ENCODE measurements around the gene DDX55.
"Not testable (repeated sequence)": the region's sequence is repeated elsewhere in the genome, so short reads cannot be mapped to it uniquely, and the experiment has no call there.

The DDX55 gene

DNA sequence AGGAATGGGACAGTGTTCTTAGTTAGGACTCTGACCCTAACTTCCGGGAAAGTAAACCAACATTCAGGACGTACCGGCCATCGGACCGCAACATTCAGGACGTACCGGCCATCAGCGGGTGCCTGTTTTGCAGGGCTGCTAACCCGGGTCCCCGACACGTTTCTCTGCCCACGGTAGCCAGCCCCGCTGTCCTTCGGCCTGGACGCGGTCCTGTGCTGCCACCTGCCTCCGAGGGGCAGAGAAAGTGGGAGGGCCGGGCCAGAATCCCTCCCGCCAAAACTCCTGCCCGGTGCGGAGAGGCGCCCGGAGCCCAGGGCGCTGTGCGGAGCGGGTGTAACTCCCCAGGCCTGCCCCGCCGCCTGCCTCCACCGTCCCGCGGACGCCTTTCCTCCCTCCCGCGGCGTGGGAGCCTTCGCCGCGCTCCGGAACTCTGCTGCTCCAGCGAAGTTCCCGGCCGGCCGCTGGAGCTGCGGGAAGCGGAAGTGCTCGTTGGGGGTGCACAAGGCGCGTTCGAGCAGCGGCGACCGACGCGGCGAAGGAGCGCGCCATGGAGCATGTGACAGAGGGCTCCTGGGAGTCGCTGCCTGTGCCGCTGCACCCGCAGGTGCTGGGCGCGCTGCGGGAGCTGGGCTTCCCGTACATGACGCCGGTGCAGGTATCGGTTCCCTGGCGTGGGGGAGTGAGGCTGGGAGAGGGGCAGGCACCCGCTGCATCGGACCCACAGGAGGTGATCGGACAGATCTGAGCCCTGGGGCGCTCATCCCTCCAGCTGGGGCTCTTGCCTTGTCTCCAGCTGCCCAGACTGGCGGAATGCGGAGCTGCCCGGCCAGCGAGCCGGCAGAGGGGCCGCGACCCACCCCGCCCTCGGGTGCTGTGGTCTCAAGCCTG, at the start of gene DDX55:
DDX55 (plus strand) TSS at position 498 of the 888 bp plus-strand sequence; CDS start at position 548, 50 bp downstream.
- DNase-seq (ENCODE audit: low read depth), result peak; percentile 67

GRCh38 chr12:123554136-123554535, 47.8 kb upstream of the DDX55 start:
- not testable (repeated sequence) for DNase-seq (ENCODE audit: low read depth)

- DNase-seq (ENCODE audit: low read depth), result not testable (repeated sequence)
These were observed 47.1 kb upstream of the DDX55 start for GRCh38 chr12:123554843-123555242.

DNA sequence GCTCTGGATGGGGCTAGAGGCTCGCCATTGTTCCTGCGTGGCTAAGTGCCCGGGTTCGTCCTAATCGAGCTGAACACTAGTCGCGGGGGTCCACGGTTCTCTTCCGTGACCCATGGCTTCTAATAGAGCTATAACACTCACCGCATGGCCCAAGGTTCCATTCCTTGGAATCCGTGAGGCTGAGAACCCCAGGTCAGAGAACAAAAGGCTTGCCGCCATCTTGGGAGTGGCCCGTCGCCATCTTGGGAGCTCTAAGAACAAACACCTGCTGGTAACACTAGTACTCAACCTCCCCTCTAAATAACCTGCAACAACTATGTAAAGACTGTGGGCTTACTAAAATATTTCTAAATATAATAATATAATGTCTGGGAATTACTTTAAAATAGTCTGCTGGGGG, 43.4 kb upstream of the DDX55 start:
- not testable (repeated sequence) for DNase-seq (ENCODE audit: low read depth)

- no peak for DNase-seq (ENCODE audit: low read depth)
These were observed 42.4 kb upstream of the DDX55 start for GRCh38 chr12:123559468-123559867.

DNA sequence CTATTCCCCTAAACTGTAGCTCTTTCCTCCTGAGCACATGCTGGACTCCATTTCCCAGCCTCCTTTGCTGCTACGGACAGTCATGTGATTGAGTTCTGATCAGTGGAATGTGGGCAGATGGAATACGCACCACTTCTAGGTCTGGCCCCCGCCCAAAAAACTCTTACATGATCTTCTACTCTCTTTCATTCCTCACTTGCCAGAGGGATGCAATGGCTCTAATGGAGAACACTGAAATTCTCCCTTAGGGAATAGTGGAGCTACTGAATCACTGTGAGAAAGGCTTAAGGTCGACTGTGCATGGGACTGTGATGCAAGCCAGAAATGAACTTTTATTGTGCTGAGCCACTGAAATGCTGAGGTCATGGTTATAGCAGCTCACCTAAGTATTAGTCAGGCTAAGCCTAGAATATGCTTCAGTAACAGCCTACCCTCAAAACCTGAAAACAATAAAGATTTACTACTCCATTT, 30.5 kb upstream of the DDX55 start:
- DNase-seq (ENCODE audit: low read depth), result no peak

DNA sequence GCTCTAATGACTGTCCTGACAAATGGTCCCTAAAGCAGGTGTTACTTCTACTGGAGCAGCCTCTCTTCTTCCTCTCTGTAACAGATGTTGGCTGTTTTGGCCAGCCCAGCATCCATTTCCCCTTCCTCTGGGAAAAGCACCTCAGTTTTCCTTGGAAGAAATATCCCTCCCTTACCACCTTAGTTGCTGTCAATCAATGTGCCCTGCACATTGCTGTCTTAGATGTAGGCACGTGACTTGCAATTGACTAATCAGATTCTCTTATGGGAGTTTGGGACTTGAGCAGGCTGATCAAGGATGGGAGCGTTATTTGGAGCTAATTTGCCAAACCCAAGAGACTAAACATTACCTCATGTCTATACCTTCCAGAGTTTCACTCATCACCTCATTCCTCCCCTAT, 29.5 kb upstream of the DDX55 start:
- no peak for DNase-seq (ENCODE audit: low read depth)

DNA sequence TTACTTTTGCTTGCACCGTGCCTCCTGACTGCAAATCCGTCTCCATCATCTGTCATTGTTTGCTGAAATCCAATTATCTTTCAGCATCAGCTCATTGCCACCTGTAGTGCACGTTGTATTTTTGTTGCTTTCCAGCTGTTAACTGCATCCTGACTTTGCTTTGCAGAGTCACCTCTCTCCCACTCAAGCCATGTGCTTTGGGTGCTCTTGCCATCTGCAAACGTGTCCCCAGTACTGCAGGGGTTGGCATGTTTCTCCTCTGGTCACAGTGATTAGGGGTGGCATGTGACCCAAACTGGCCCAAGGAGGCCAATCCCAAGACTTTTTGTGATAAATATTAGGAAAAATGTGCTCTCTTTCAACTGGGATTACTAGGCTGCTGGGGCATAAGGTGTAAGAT, 28.0 kb upstream of the DDX55 start:
- DNase-seq (ENCODE audit: low read depth), result no peak

- no peak for DNase-seq (ENCODE audit: low read depth)
These were observed 25.3 kb upstream of the DDX55 start for GRCh38 chr12:123576611-123577010.

DNA sequence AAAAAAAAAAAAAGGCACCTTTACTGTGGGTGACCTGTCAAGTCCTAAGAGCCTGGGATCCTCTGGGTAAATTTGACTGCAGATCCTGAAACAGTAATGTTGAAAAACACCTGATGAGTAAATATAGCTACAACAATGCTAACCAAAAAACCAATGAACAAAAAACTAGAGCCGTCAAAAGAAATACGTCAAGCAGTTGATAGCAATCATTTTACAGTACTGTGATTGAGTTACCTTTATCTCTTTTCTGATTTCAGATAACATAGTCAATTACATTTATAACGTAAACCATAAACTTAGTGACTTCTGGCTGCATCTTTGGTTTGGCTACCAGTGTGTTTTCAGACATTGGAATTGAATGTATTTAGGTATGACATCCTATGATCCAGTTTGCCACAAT, 23.7 kb upstream of the DDX55 start:
- no peak for DNase-seq (ENCODE audit: low read depth)

- not testable (repeated sequence) for DNase-seq (ENCODE audit: low read depth)
These were observed 23.1 kb upstream of the DDX55 start for GRCh38 chr12:123578829-123579228.

DNA sequence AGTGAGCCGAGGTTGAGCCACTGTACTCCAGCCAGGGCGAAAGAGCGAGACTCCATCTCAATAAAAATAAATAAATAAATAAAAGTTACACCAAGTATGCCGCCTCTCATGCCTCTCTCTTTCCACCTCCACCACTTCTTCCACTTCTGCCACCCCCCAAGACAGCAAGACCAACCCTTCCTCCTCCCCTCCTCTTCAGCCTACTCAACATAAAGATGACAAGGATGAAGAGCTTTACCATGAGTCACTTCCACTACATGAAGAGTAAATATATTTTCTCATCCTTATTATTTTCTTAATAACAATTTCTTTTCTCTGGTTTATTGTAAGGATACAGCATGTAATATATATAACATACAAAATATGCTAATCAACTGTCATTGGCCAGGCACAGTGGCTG, 21.1 kb upstream of the DDX55 start:
- no peak for DNase-seq (ENCODE audit: low read depth)

DNA sequence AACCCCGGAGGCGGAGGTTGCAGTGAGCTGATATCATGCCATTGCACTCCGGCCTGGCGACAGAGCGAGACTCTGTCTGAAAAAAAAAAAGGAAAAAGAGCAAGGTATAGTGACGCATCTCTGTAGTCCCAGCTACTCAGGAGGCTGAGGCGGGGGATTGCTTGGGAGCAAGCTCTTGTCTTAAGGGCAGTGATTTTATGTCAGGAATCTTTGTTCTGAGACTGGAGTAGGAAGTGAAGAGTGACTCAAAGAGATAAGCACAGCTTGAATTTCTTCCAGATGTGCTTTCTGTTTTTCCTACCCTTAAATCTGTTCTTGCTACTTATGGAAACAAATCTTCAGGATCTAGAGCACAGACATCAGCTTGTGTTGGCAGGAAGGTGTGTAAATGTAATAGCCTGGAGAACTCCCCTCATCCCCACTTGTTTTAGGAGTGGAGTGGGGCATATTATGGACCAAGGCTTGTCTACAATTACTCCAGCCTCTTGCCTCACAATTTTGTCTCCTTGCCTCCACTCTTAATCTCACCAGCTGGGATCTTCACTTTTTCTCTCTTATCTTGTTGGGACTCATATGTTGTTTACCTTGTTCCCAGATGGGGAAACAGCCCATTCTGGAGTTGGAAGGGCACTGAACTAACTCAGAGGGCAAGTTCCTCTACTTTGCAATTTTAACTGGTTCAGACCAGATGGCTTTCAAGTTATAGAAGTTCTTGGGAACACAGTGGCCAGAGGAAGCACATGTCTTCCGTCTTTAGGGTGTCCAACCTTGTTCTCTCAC, 10.0 kb upstream of the DDX55 start:
- no peak for DNase-seq (ENCODE audit: low read depth)

GRCh38 chr12:123595729-123596128, 6.2 kb upstream of the DDX55 start:
- DNase-seq (ENCODE audit: low read depth), result no peak

DNA sequence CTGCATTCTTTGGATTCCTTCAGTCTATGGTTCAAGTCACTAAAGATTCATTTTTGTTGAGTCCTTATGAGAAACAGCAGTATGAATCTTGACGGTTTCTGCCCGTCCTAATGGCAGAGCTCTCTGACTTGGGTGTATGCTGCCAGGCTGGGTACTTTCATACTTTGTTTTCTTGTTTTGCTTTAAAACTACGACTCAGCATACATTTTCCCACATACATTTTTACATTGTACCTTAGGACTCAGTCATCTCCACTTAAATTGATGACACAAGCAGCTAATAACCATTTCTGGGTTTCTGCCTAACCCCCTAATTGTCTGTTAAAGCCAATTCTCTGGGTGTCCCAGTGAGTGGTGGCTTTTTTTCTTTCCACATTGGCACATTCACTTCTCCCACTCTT, 4.8 kb upstream of the DDX55 start:
- no peak for DNase-seq (ENCODE audit: low read depth)

DNA sequence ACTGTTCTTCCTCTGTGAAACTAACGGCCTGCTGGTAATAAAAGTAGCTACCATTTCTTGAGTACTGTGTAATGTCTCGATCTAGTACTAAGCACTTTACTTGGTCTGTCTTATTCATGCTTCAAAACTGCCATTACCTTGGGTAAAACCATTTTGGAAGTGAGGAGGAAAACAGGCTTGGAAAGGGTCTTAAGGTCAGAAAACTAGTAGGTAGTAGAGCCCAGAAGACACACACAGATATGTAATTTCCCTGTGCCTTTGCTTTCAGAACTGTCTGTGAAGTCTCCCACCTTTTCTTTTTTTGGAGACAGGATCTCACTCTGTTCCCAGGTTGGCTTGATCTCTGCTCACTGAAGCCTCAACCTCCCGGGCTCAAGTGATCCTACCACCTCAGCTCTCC, 3.4 kb upstream of the DDX55 start:
- no peak for DNase-seq (ENCODE audit: low read depth)

DNA sequence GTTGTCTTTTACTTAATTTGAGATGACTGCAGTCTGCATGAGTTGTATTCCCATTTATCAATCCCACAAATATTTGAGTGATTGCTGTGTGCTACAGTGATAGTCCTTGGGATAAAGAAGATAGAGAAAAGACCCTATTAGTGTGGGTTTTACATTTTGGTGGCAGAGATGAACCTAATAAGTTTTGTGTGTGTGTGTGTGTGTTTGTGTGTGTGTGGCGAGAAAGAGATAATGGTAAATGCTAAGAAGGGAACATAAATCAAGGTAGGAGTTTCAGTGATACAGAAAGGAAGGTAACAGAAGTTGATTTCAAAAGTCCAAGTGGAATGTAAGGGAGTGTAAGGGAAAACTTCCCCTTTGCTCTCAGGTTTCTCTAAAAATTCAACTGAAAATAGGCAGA, 2.6 kb upstream of the DDX55 start:
- DNase-seq (ENCODE audit: low read depth), result no peak

DNA sequence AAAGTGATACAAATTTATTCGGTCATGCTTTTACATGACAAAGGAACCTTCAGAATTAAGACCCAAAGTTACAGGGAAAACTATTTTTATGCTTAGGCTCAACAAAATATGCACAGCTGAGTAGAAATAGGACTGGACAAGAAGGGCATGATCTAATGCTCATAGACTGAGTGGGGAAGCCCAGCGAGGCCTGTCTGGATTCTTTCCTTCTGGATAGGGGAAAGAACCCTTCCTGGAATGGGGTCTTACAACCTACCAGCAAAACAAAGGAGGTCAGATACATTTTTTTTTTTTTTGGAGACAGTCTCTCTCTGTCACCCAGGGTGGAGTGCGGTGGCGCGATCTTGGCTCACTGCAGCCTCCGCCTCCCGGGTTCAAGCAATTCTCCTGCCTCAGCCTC, 2.2 kb upstream of the DDX55 start:
- no peak for DNase-seq (ENCODE audit: low read depth)

DNA sequence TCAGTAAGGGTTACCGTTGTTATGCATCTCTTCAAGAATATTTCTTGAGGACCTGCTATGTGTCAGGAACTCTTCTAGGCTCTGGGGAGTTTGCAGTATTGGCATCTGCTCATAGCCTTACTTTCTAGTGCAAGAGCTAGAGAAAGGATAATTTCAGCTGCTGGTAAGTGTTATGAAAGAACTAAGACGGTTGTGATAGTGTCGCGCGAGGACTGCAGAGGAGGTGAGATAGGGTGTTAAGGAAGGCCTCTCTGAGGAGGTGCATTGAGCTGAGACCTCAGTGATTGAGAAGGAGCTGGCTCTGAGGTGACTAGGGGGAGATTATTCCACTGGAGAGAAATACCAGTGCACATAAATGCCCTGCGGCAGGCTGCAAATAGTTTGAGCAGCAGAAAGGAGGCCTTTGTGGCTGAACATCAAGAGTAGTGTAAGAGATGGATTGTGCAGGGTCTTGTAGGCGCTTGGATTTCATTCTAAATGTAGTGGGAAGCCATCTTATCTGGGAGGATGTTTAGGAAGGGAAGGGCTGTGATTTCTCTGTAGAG, 824 bp downstream of the DDX55 start:
- DNase-seq (ENCODE audit: low read depth), result no peak

GRCh38 chr12:123603495-123603894, 1.6 kb downstream of the DDX55 start:
- DNase-seq (ENCODE audit: low read depth), result not testable (repeated sequence)

- no peak for DNase-seq (ENCODE audit: low read depth)
These were observed 5.9 kb downstream of the DDX55 start for GRCh38 chr12:123607756-123608155.

DNA sequence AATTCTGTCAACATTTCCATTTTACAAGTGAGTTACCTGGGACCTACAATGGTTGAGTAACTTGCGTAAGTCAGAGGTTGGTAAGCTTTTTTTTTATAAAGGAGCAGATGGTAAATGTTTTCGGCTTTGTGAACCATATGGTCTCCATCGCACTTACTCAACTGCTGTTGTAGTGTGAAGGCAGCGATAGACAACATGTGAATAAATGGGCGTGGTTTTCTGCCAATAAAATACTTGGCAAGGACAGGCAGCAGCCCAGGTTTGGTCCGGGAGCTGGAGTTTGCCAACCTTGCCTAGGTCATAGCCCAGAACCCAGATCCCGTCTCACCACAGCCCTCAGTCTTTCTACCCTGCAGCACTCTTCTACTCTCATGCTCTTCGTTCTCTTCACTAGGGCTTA, 6.3 kb downstream of the DDX55 start:
- no peak for DNase-seq (ENCODE audit: low read depth)

DNA sequence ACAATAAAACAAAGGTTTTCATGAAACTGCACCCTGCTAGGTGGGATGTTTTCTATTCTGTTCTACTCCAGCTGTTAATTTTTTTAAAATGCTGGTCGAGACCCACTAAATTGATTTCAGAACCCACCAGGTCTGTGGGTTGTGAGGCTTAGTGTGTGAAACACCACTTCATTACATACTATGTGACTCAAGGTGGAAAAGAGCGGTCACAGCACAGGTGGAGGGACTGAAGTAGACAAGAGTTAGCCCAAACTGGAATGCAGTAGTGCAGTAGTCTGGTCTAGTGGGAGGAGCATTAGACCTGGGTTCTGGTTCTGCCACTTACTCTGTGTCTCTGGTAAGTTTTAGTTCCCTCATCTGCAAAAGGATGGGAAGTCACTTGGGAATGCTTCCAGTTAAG, 12.2 kb downstream of the DDX55 start:
- DNase-seq (ENCODE audit: low read depth), result no peak

Measured in CMK (cell line).